Calu3 (cell line): ENCODE measurements around the gene PLCB3. TPM values are rescaled to one million over a fixed set of nuclear protein-coding genes. Genes with fewer than 3 reads are reported as not detected.
"Not testable (repeated sequence)": the region's sequence is repeated elsewhere in the genome, so short reads cannot be mapped to it uniquely, and the experiment has no call there.

Source experiments
- BruUV-seq: library from RNA; stranded (reverse); fragments of 400-500 nt; replicated peaks from 2 replicates; lab custom pipeline; 2021; lab: Mats Ljungman, UMichigan
- CTCF ChIA-PET: fragments of 300-600 bp; sonication (Branson Sonifier 250); formaldehyde crosslinking; loops from one replicate; lab custom pipeline; 2022; ENCODE audit warnings: antibody characterized with exemption; lab: Charles Lee
- DNase-seq: peaks from one replicate; pipeline ENCODE4 v3.0.0; 2022
- H3K27ac Mint-ChIP-seq: one replicate; pipeline ENCODE4 v1.8.0; 2022; ENCODE audit warnings: mixed read lengths; ENCODE audit not compliant: unreplicated experiment
- H3K27me3 Mint-ChIP-seq: one replicate; pipeline ENCODE4 v1.8.0; 2022; ENCODE audit warnings: mixed read lengths; ENCODE audit not compliant: unreplicated experiment
- H3K36me3 Mint-ChIP-seq: one replicate; pipeline ENCODE4 v1.8.0; 2022; ENCODE audit warnings: mild to moderate bottlenecking, moderate library complexity, mixed read lengths; ENCODE audit not compliant: insufficient read depth, unreplicated experiment
- H3K4me1 Mint-ChIP-seq: one replicate; pipeline ENCODE4 v1.8.0; 2022; ENCODE audit warnings: mild to moderate bottlenecking, low read depth, mixed read lengths; ENCODE audit not compliant: unreplicated experiment
- H3K4me3 Mint-ChIP-seq: one replicate; pipeline ENCODE4 v1.8.0; 2022; ENCODE audit warnings: mild to moderate bottlenecking, low read depth, moderate library complexity, mixed read lengths; ENCODE audit not compliant: unreplicated experiment
- H3K9me3 Mint-ChIP-seq: one replicate; pipeline ENCODE4 v1.8.0; 2022; ENCODE audit warnings: low read depth, mixed read lengths; ENCODE audit not compliant: unreplicated experiment
- CTCF ChIP-seq: fragments of 200-600 bp; IDR thresholded peaks from one replicate; pipeline ENCODE4 v1.8.0; 2022; ENCODE audit warnings: antibody characterized with exemption; ENCODE audit not compliant: unreplicated experiment
- intact Hi-C: fragments of 100-400 bp; cut with micrococcal nuclease; formaldehyde crosslinking; loops from one replicate; pipeline ENCODE4 v1.10.0; 2022; ENCODE audit not compliant: unreplicated experiment
- total RNA-seq: library from RNA; stranded (reverse); gene quantifications from 2 replicates; pipeline ENCODE4 v1.2.3, GENCODE V29; 2022

Gene PLCB3
- total RNA-seq, 1 experiment from 2014 or later: 39.5 TPM

GRCh38 chr11:64306563-64306875 is 55.2 kb downstream of the PLCB3 start:
- DNase-seq: no peak
- CTCF ChIA-PET: interaction anchor here (0.9 to 3.7 kb wide), 3 partner anchors 35 to 51 kb away, joined by 3 to 25 read pairs (median 3); no protein-coding TSS in a partner anchor
- H3K9me3 Mint-ChIP-seq: no peaks in the 10 kb centered on the region
- no peaks in the 10 kb centered on the region for H3K27me3 Mint-ChIP-seq
- intact Hi-C loops: loop anchor here (10.0 kb wide), 1 partner anchor 62 kb away; the partner anchor contains the start of genes FKBP2 and PPP1R14B
- H3K4me1 Mint-ChIP-seq: peaks cover 16% of the 10 kb centered on the region
- TF ChIP-seq CTCF: no peak
- H3K27ac Mint-ChIP-seq: peak overlapping the region; percentile 92
- peak overlapping the region; percentile 100 for H3K4me3 Mint-ChIP-seq
- BruUV-seq: TSS peak; percentile 42
- peaks cover 44% of the 10 kb centered on the region for H3K36me3 Mint-ChIP-seq

- Mint-ChIP-seq H3K9me3 (no peaks in the 10 kb centered on the region), H3K4me1 (peaks cover 16% of the 10 kb centered on the region), H3K27me3 (no peaks in the 10 kb centered on the region), H3K27ac (no peak overlapping the region), H3K36me3 (peaks cover 44% of the 10 kb centered on the region), H3K4me3 (peak overlapping the region; percentile 100)
- TF ChIP-seq CTCF: no peak
- intact Hi-C loops: loop anchor here (10.0 kb wide), 1 partner anchor 62 kb away; the partner anchor contains the start of genes FKBP2 and PPP1R14B
- no TSS peak for BruUV-seq
- DNase-seq: peak; percentile 34
- CTCF ChIA-PET: interaction anchor here (0.9 to 3.7 kb wide), 3 partner anchors 35 to 50 kb away, joined by 3 to 25 read pairs (median 3); no protein-coding TSS in a partner anchor
Measured at GRCh38 chr11:64306876-64307622, 55.7 kb downstream of the PLCB3 start.

- Mint-ChIP-seq H3K4me1 (peaks cover 21% of the 10 kb centered on the region), H3K4me3 (peak overlapping the region; percentile 100), H3K36me3 (peaks cover 50% of the 10 kb centered on the region)
- CTCF ChIA-PET, DNase-seq, BruUV-seq, H3K27ac Mint-ChIP-seq, H3K9me3 Mint-ChIP-seq, H3K27me3 Mint-ChIP-seq: not testable (repeated sequence)
- intact Hi-C loops: loop anchor here (10.0 kb wide), 1 partner anchor 63 kb away; the partner anchor contains the start of genes FKBP2 and PPP1R14B
Measured at GRCh38 chr11:64307795-64308194, 56.5 kb downstream of the PLCB3 start.

GRCh38 chr11:64312947-64313346 is 61.6 kb downstream of the PLCB3 start:
- Mint-ChIP-seq H3K4me3 (no peak overlapping the region), H3K4me1 (peaks cover 10% of the 10 kb centered on the region), H3K27ac (peak overlapping the region; percentile 28), H3K36me3 (peaks cover 66% of the 10 kb centered on the region), H3K27me3 (no peaks in the 10 kb centered on the region), H3K9me3 (no peaks in the 10 kb centered on the region)
- CTCF ChIA-PET: interaction anchor here (0.8 kb wide), 1 partner anchor 42 kb away, joined by 9 read pairs; no protein-coding TSS in a partner anchor
- no TSS peak for BruUV-seq
- no peak for DNase-seq
- intact Hi-C loops: no loop called here
- no peak for TF ChIP-seq CTCF
